ENCODE results near the gene AKR1D1.

AKR1D1 gene

GRCh38 chr7:138066954-138067394, 9.3 kb upstream of the AKR1D1 start:
- CTCF ChIA-PET, result interaction anchor here (0.8 kb wide), 1 partner anchor 34 kb away, joined by 3 read pairs; no protein-coding TSS in a partner anchor
- H3K36me3 ChIP-seq (ENCODE audit: control insufficient read depth in 2 of 2, insufficient read depth in 1 of 2, low read length in 2 of 2), result no peaks in the 10 kb centered on the region
- no peak overlapping the region for H3K27ac ChIP-seq (ENCODE audit: extremely low read depth, low read depth, low read length)
- H3K4me1 ChIP-seq (ENCODE audit: control insufficient read depth, insufficient read depth, low read length), result no peaks in the 10 kb centered on the region
- POLR2A ChIA-PET, result no interaction called here
- H3K9me3 ChIP-seq (ENCODE audit: control insufficient read depth, insufficient read depth, low read depth, low read length), result no peaks in the 10 kb centered on the region
- TF ChIP-seq ZNF521 (tag by site-specific recombination; IDR thresholded peaks at IDR 0.05) (no peak), ZBTB44 (tag by site-specific recombination; IDR thresholded peaks at IDR 0.05) (no peak), ZNF623 (tag by site-specific recombination; IDR thresholded peaks at IDR 0.05) (no peak), MEIS1 (CRISPR knock-in tag; IDR thresholded peaks at IDR 0.05; ENCODE audit: borderline replicate concordance) (no peak), ZNF639 (tag by site-specific recombination; IDR thresholded peaks at IDR 0.05) (no peak), ZNF585B (tag by site-specific recombination; IDR thresholded peaks at IDR 0.05) (no peak), ZNF19 (tag by site-specific recombination; IDR thresholded peaks at IDR 0.05; ENCODE audit: low read depth) (no peak), ZNF777 (tag by site-specific recombination; IDR thresholded peaks at IDR 0.05; ENCODE audit: borderline replicate concordance) (no peak), TSHZ1 (tag by site-specific recombination; IDR thresholded peaks at IDR 0.05; ENCODE audit: borderline replicate concordance) (no peak), IKZF3 (tag by site-specific recombination; IDR thresholded peaks at IDR 0.05) (no peak), ZNF416 (tag by site-specific recombination; IDR thresholded peaks at IDR 0.05) (no peak)
- H3K4me3 ChIP-seq (ENCODE audit: low read depth, low read length), result no peak overlapping the region

- Histone ChIP-seq H3K9me3 (ENCODE audit: control insufficient read depth, insufficient read depth, low read depth, low read length) (no peaks in the 10 kb centered on the region), H3K4me1 (ENCODE audit: control insufficient read depth, insufficient read depth, low read length) (no peaks in the 10 kb centered on the region), H3K27ac (ENCODE audit: extremely low read depth, low read depth, low read length) (no peak overlapping the region), H3K4me3 (ENCODE audit: low read depth, low read length) (no peak overlapping the region), H3K36me3 (ENCODE audit: control insufficient read depth in 2 of 2, insufficient read depth in 1 of 2, low read length in 2 of 2) (no peaks in the 10 kb centered on the region)
- POLR2A ChIA-PET, result no interaction called here
- CTCF ChIA-PET, result no interaction called here
- TF ChIP-seq YY1 (tag by site-specific recombination; IDR thresholded peaks at IDR 0.05) (no peak), ZXDB (tag by site-specific recombination; IDR thresholded peaks at IDR 0.05) (no peak), TSHZ1 (tag by site-specific recombination; IDR thresholded peaks at IDR 0.05; ENCODE audit: borderline replicate concordance) (no peak), ZNF140 (tag by site-specific recombination; IDR thresholded peaks at IDR 0.05) (no peak), ZBTB1 (tag by site-specific recombination; IDR thresholded peaks at IDR 0.05) (no peak), ZNF211 (tag by site-specific recombination; IDR thresholded peaks at IDR 0.05; ENCODE audit: low read depth) (no peak), ZNF26 (tag by site-specific recombination; IDR thresholded peaks at IDR 0.05) (no peak), ZNF692 (tag by site-specific recombination; IDR thresholded peaks at IDR 0.05) (no peak), ZNF146 (tag by site-specific recombination; IDR thresholded peaks at IDR 0.05) (no peak), ZNF555 (tag by site-specific recombination; conservative IDR thresholded peaks at IDR 0.05) (no peak)
Measured at GRCh38 chr7:138067774-138068173, 8.5 kb upstream of the AKR1D1 start.

Data from HEK293 (cell line).